K562 (cell line): ENCODE data around the gene EXOSC1. TPM values are rescaled to one million over a fixed set of nuclear protein-coding genes. Genes with fewer than 3 reads are reported as not detected.

Experiments used
- ATF1 ChIP-seq, 2 experiments: fragments of 450-650 bp in 1 of 2; IDR thresholded peaks; 2 replicates each; pipeline ENCODE4 v1.6.1; 2016; ENCODE audit warnings: missing compliant biosample characterization in 1 of 2, missing genetic modification characterization in 1 of 2
- CHD2 ChIP-seq: IDR thresholded peaks from 2 replicates; pipeline ENCODE4 v1.6.1; 2011; ENCODE audit warnings: low read depth, low read length
- GATAD2B ChIP-seq: fragments of 450-650 bp; IDR thresholded peaks from 2 replicates; pipeline ENCODE4 v1.6.1; 2017; ENCODE audit warnings: mild to moderate bottlenecking, borderline replicate concordance
- GTF2A2 ChIP-seq: IDR thresholded peaks from 2 replicates; pipeline ENCODE4 v1.6.1; 2016; ENCODE audit warnings: mild to moderate bottlenecking, missing genetic modification characterization, missing compliant biosample characterization
- GTF2B ChIP-seq: IDR thresholded peaks from 2 replicates; pipeline ENCODE4 v1.6.1; 2011; ENCODE audit not compliant: insufficient read length; ENCODE audit errors: extremely low read depth
- HDAC1 ChIP-seq, 2 experiments: fragments of 450-650 bp; IDR thresholded peaks; 2 replicates each; pipeline ENCODE4 v1.6.1; 2016 to 2017; ENCODE audit warnings: inconsistent platforms in 1 of 2, mild to moderate bottlenecking in 1 of 2, moderate library complexity in 1 of 2
- KDM1A ChIP-seq, 2 experiments: fragments of 450-650 bp; IDR thresholded peaks; 2 replicates each; pipeline ENCODE4 v1.6.1; 2016; ENCODE audit warnings: mild to moderate bottlenecking in 2 of 2
- L3MBTL2 ChIP-seq: fragments of 450-650 bp; IDR thresholded peaks from 2 replicates; pipeline ENCODE4 v1.6.1; 2016; ENCODE audit warnings: mild to moderate bottlenecking, moderate library complexity
- MNT ChIP-seq, 2 experiments: fragments of 450-650 bp; conservative IDR thresholded peaks; 2 replicates each; pipeline ENCODE4 v1.6.1; 2017; ENCODE audit warnings: mild to moderate bottlenecking in 2 of 2, moderate library complexity in 2 of 2
- REST ChIP-seq, 2 experiments: fragments of 450-650 bp; formaldehyde crosslinking in 1 of 2; IDR thresholded peaks; 2 replicates each; pipeline versions ENCODE4 v1.4.0 to v1.6.1; 2014 to 2020; ENCODE audit warnings: mild to moderate bottlenecking in 2 of 2, borderline replicate concordance in 1 of 2, low read depth in 1 of 2
- SMARCE1 ChIP-seq: fragments of 450-650 bp; IDR thresholded peaks from 2 replicates; pipeline ENCODE4 v1.7.1; 2016; ENCODE audit warnings: mild to moderate bottlenecking
- SMC3 ChIP-seq: conservative IDR thresholded peaks from 2 replicates; pipeline ENCODE4 v1.6.1; 2011; ENCODE audit warnings: low read depth, low read length, improper control_type of control experiment; ENCODE audit not compliant: insufficient read depth
- ZNF197 ChIP-seq: fragments of 200-800 bp; sonication (Bioruptor generic); IDR thresholded peaks from 2 replicates; pipeline ENCODE4 v1.6.1; 2016; ENCODE audit warnings: low read depth, missing genetic modification characterization, missing compliant biosample characterization
- ZNF586 ChIP-seq: fragments of 450-650 bp; formaldehyde crosslinking; conservative IDR thresholded peaks from 2 replicates; pipeline ENCODE4 v1.4.0; 2020; ENCODE audit warnings: mild to moderate bottlenecking, moderate library complexity
- polyA plus RNA-seq, 8 experiments: library from polyadenylated mRNA; depleted of rRNA in 4 of 8; stranded (reverse) in 5 of 8; unstranded in 3 of 8; fragments of >200 nt; fragmentation: Nextera tagmentation in 2 of 8; fragmentation: Illumina TruSeq in 1 of 8; extraction: Ambion mirVana in 2 of 8; extraction: Trizol in 1 of 8; gene quantifications; 2 replicates each; pipeline versions ENCODE4 v1.2.1 to v1.2.3, GENCODE V29; 2011 to 2014; ENCODE audit warnings: inconsistent platforms in 1 of 8, missing spikeins in 1 of 8
- total RNA-seq, 7 experiments: library from RNA; depleted of rRNA in 6 of 7; stranded (reverse); fragments of >200 nt in 6 of 7; fragmentation: Illumina TruSeq in 2 of 7; extraction: Trizol in 2 of 7; gene quantifications; 2 replicates each; pipeline versions ENCODE4 v1.2.1 to v1.2.3, GENCODE V29; 2011 to 2021; ENCODE audit warnings: low replicate concordance in 1 of 7
- TF ChIP-seq, protein P1 (sequence below): IDR thresholded peaks from 2 replicates; pipeline ENCODE4 v1.6.1; 2016; ENCODE audit warnings: missing genetic modification characterization, missing compliant biosample characterization

EXOSC1 gene
- total and polyA plus RNA-seq, 9 of the 15 experiments (the other 6 are each of a cell fraction or from before 2014, with no cell fraction given) = 44.3 to 117 (median 67.0) TPM

- no peak for TF ChIP-seq GTF2A2 (tag)
- TF ChIP-seq HDAC1 (IDR thresholded peaks at IDR 0.05) = peak in 1 of 2 experiments; percentile 53; a peak in 1 of 4 replicates
- peak in 1 of 2 experiments; percentile 36; a peak in 1 of 4 replicates for TF ChIP-seq MNT (conservative IDR thresholded peaks at IDR 0.05)
- no peak for TF ChIP-seq GATAD2B
- TF ChIP-seq GTF2B = no peak
- peak; percentile 74 to 90 for TF ChIP-seq KDM1A (IDR thresholded peaks at IDR 0.05)
- TF ChIP-seq ATF1 (CRISPR knock-in tag; IDR thresholded peaks at IDR 0.05) = no peak
- no peak for TF ChIP-seq ATF1 (tag; IDR thresholded peaks at IDR 0.05)
- TF ChIP-seq CHD2 = no peak
- TF ChIP-seq ZNF197 (CRISPR knock-in tag) = no peak
- no peak for TF ChIP-seq SMARCE1
- no peak for TF ChIP-seq ZNF586 (CRISPR knock-in tag)
- TF ChIP-seq, protein P1, sequence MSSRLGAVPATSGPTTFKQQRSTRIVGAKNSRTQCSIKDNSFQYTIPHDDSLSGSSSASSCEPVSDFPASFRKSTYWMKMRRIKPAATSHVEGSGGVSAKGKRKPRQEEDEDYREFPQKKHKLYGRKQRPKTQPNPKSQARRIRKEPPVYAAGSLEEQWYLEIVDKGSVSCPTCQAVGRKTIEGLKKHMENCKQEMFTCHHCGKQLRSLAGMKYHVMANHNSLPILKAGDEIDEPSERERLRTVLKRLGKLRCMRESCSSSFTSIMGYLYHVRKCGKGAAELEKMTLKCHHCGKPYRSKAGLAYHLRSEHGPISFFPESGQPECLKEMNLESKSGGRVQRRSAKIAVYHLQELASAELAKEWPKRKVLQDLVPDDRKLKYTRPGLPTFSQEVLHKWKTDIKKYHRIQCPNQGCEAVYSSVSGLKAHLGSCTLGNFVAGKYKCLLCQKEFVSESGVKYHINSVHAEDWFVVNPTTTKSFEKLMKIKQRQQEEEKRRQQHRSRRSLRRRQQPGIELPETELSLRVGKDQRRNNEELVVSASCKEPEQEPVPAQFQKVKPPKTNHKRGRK (tag) = no peak
- TF ChIP-seq REST (IDR thresholded peaks at IDR 0.05; ENCODE audit: borderline replicate concordance) = peak; percentile 77
- no peak for TF ChIP-seq REST (CRISPR knock-in tag; IDR thresholded peaks at IDR 0.05; ENCODE audit: low read depth)
- no peak for TF ChIP-seq L3MBTL2
- peak; percentile 23; the same call in 1 of the 2 replicates for TF ChIP-seq SMC3
These were observed 38.4 kb downstream of the EXOSC1 start (continued) for GRCh38 chr10:97407211-97407951.
